HG03045 (cell line): ENCODE data around the gene CREB5.

Source experiments
- ATAC-seq: cut with Tn5 transposase; IDR thresholded peaks from one replicate; pipeline ENCODE4 v1.9.1; 2021; ENCODE audit warnings: mild to moderate bottlenecking, moderate library complexity; ENCODE audit not compliant: unreplicated experiment

CREB5 gene

DNA sequence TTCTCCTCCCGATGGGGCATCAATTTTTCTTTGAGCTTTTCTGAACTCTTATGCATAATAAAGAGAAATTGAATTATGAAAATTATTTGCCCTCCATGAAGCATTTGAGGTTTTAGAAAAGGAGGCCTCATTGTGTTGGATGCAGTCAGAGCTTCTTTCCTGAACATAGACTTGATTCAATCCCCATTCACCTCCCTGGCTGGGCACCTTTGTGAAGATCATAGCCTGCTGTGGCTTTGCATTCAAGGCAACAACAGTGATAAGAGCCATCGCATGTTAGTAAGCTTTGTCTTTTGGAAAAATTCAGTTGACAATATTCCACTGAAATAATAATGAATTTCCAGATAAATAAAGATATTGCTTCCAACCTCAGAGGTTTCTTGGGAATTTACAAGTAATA lies 458.8 kb downstream of the CREB5 start:
- no peak for ATAC-seq

DNA sequence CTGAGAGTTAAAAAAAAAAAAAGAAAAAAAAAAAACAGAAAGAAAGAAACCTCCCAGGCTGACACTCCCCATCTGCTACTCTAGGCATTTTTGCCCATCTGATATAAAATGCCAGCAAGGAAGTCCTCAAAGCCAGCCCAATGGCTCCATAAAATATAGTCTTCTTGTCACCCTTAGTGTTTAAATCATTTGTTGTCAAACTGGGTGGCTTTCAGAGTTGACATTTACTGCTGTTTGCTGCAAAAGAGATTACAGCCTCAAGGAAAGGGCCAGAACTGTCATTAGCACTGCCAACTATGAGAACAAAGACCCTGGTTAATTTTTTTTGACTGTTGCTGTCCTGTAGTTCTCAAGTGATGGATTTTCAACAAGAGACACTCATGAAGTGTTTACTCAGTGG lies 459.3 kb downstream of the CREB5 start:
- no peak for ATAC-seq

DNA sequence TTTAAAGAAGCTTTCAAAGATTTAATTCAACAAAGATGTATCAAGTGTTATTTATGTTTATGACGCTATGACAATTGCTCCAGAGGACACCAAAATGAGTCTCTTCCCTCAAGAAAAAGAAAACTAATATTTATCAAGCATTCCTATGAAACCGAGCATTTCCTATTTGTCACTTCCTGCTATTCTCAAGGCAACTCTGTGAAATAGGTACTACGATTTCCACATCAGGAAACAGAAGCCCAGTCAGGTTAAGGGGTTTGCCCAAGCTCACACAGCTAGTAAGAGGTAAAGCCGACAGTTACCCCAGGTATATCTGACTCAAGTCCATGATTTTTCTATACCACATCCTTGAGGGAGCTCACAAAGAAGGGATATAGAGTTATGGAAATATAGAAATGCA lies 459.9 kb downstream of the CREB5 start:
- ATAC-seq: no peak

DNA sequence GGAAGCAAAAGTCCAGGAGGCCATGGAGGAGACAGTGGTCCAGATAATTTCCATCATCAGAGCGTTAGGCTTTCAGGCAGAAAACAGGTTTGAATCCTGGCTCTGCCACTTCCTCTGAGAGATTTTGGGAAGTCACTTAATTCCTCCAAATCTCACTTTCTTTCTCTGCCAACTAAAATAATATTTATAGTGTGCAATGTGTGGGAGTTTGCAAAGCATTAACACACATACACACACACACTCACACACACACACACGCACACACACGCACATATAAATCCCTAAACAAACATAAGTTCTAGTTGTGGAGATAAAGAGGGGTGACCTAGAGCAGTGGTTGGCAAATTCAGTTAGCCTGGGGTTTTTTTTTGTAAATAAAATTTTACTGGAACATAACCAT lies 461.0 kb downstream of the CREB5 start:
- ATAC-seq: no peak

DNA sequence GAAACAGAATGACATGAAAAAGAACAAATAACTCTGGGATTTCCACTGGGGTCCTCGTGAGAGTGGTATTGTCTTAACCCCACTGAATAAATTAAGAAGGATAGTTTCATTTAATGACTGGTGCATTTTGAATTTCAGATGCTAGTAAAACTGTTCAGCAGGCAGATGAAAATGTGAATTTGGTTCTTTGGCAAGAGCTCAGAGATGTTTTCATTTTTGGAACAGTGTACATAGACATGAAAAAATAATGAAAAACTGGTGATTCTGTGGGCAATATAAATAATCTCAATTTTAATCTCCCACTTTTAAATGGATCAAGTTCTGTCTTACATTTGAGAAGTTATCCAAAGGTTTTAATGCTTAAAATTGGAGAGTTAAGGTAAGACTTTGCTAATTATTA lies 461.7 kb downstream of the CREB5 start:
- no peak for ATAC-seq
